AG09319 (cell line): ENCODE results near the gene CHST9.
"Not testable (repeated sequence)": the region's sequence is repeated elsewhere in the genome, so short reads cannot be mapped to it uniquely, and the experiment has no call there.

ENCODE experiments used
- DNase-seq: peaks from one replicate; pipeline ENCODE4 v3.0.0-alpha.2; 2010; ENCODE audit warnings: low read depth; ENCODE audit errors: extremely low read depth
- TF ChIP-seq, protein P1 (sequence below): IDR thresholded peaks from 2 replicates; pipeline ENCODE4 v1.5.1; 2011; ENCODE audit warnings: low read depth, mild to moderate bottlenecking, inconsistent platforms, low read length, moderate library complexity

The CHST9 gene

GRCh38 chr18:26978812-26979341 lies 206.2 kb downstream of the CHST9 start:
- no peak for DNase-seq
- TF ChIP-seq, protein P1, sequence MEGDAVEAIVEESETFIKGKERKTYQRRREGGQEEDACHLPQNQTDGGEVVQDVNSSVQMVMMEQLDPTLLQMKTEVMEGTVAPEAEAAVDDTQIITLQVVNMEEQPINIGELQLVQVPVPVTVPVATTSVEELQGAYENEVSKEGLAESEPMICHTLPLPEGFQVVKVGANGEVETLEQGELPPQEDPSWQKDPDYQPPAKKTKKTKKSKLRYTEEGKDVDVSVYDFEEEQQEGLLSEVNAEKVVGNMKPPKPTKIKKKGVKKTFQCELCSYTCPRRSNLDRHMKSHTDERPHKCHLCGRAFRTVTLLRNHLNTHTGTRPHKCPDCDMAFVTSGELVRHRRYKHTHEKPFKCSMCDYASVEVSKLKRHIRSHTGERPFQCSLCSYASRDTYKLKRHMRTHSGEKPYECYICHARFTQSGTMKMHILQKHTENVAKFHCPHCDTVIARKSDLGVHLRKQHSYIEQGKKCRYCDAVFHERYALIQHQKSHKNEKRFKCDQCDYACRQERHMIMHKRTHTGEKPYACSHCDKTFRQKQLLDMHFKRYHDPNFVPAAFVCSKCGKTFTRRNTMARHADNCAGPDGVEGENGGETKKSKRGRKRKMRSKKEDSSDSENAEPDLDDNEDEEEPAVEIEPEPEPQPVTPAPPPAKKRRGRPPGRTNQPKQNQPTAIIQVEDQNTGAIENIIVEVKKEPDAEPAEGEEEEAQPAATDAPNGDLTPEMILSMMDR: no peak

GRCh38 chr18:26977781-26978180 lies 207.3 kb downstream of the CHST9 start:
- TF ChIP-seq, protein P1: no peak
- DNase-seq: no peak

DNA sequence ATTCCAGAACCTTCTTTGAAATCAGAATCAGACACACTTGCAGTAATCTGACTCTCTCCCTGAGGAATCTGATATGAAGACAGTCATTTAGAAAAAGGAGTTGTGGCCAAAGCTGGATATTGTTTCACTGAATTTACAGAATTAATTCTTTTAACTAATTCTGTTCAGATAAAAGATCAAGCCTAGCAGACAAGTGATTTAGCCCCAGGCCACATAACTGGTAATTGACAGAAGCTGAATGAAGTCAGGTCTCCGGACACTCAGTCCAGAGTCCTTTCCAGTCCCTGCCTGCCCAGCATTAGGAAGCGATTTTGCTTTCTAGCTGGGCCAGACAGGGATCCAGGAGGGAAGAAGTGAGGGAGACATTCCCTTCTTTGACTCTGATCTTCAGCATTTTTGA lies 208.9 kb downstream of the CHST9 start:
- TF ChIP-seq, protein P1: no peak
- DNase-seq: no peak

DNA sequence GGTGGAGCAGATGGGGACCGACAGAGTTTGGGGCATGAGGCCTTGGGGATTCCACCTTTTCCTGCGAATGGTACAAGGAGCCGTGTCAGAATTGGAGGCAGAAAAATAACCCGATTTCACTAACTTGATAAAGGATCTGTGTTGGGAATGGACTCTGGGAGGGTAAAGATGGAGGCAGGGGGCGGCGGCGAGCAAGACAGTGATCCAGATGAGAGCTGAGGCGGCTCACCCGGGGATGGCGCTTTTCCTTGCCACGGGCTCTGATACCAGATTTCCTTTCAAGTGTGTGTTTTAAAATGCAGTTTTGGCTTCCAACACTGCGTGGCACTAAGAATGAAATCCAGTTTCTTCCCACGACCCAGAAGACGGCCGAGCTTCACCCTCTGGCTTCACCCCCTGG lies 212.6 kb downstream of the CHST9 start:
- not testable (repeated sequence) for DNase-seq

DNA sequence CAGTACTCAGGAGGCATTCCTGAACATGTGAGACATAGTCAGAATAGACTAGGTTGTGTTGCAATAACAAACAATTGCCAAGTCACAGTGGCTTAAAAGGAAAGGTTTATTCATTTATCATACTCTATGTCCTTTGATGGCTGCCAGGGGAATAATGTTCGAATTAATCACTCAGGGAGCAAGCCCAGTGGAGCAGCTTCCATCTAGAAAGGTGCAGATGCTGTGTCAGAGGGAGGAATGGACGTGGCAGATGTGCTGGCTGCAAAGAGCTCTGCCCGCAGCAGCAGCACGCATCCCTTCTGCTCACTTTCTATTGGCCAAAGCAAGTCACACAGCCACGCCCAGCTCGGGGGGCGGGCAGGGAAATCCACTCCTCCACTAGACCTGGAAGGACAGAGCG lies 213.7 kb downstream of the CHST9 start:
- DNase-seq: no peak
- TF ChIP-seq, protein P1: no peak

DNA sequence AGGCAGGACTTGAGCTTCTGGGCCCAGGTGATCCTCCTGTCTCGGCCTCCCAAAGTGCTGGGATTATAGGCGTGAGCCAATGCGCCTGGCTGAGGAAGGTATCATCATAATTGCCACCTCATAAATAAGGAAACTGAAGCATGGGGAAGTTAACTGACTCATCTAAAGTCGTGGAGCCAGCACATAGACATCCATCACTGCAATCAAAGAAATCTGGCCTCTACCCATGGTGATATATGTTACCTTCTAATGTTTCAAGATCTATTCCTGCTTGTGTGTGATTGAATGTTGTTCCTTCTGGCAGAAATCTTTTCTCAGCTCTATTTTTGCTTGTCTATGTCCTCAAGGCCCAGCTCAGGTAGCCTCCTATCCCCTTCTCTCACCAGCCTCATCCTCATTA lies 214.5 kb downstream of the CHST9 start:
- TF ChIP-seq, protein P1: no peak
- DNase-seq: no peak

GRCh38 chr18:26965206-26965605 lies 219.9 kb downstream of the CHST9 start:
- no peak for DNase-seq
- TF ChIP-seq, protein P1: no peak

DNA sequence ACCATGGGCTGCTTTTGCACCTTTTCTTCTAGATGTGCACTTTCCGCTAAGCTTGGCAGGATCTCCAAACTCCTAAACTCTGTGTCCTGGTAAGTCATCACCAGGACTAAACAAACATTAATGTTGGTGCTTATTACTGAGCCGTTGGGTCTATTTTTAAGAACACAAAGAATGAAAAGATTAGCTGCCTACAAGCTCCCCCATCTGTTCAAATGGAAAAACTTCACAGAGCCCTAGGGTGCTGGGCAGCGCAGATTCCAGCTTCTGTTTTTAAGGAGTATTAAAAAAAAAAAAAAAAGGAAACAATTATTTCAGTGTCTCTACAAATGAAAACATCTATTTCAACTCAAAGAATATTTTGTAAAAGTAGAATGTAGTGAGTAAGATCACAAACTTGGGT lies 221.8 kb downstream of the CHST9 start:
- no peak for DNase-seq
- TF ChIP-seq, protein P1: no peak
